GM18502 (cell line): ENCODE data around the gene LRP2.
A peak's percentile ranks its signal among the peaks of the same experiment; 100 is the strongest.
"Not testable (repeated sequence)": the region's sequence is repeated elsewhere in the genome, so short reads cannot be mapped to it uniquely, and the experiment has no call there.

Experiments used
- ATAC-seq: cut with Tn5 transposase; IDR thresholded peaks from one replicate; pipeline ENCODE4 v1.9.1; 2021; ENCODE audit warnings: mild to moderate bottlenecking; ENCODE audit not compliant: unreplicated experiment, poor library complexity

LRP2 gene

DNA sequence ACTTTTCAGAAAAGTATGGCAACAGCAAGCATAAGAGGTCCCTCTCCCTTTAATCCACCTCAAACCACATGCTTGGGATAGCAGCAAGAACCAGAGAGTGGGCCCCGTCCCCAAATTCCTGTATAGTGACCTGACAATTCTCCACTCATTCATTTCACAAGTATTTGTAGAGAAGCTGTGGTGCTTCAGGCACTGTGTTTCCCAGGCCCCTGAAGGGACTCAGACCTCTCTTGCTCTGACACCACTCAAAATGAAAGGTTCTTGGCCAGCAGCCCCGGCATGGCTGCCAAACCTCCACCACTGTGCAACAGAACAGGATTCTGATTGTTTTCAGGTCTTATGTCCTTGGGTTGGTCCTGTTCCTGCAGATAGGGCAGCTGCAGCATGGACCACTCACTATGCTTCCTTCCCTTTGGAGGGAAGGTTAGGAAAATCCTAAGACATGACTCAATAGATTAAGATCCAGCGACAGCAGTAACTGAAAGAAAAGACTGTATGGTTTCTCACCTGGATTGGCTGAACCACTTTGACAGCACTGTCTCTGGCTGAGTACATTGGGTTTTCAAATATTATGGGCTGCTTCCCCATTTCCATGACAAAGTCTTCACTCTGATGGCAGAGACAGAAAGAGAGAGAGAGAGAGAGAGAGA is 225.3 kb downstream of the LRP2 start:
- ATAC-seq = no peak

DNA sequence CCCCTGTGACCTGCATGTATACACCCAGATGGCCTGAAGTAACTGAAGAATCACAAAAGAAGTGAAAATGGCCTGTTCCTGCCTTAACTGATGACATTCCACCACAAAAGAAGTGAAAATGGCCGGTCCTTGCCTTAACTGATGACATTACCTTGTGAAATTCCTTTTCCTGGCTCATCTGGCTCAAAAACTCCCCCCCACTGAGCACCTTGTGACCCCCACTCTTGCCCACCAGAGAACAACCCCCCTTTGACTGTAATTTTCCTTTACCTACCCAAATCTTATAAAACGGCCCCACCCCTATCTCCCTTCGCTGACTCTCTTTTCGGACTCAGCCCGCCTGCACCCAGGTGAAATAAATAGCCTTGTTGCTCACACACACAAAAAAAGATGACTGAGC is 225.9 kb downstream of the LRP2 start:
- not testable (repeated sequence) for ATAC-seq

DNA sequence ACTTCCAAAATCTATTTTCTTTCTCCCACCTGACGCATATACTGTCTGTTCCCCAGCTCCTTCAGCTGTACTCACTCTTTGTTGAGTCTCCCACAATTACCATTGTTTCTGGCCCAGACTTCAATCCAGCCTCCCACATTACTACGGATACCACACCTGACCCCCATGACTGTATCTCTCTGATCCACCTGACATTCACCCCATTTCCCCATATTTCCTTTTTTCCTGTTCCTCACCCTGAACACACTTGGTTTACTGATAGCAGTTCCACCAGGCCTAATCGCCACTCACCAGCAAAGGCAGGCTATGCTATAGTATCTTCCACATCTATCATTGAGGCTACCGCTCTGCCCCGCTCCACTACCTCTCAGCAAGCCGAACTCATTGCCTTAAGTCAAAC is 228.1 kb downstream of the LRP2 start:
- not testable (repeated sequence) for ATAC-seq

- ATAC-seq = peak; percentile 79
These were observed 230.5 kb downstream of the LRP2 start for GRCh38 chr2:169131587-169132512.

- no peak for ATAC-seq
These were observed 232.6 kb downstream of the LRP2 start for GRCh38 chr2:169129703-169130243.

DNA sequence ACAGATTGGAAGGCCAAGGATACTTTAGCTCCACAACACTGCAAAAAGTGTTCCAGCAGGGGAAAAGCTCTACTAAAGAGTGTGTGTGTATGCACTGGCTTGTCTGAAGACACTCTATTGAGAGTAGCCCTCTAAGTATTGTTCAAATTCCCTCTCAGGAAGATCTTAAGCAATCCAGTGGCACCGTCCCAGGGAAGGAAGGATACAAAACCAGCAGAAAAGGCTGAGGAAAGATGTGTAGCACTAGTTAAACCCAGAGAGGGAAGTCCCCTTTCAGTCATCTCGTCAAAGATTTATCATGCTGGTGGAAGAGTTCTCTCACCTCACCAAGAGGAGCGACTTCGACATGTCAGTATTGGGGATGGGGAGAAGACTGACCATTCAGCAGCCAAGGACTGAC is 242.5 kb downstream of the LRP2 start:
- no peak for ATAC-seq

GRCh38 chr2:169119123-169119760 is 243.1 kb downstream of the LRP2 start:
- no peak for ATAC-seq

DNA sequence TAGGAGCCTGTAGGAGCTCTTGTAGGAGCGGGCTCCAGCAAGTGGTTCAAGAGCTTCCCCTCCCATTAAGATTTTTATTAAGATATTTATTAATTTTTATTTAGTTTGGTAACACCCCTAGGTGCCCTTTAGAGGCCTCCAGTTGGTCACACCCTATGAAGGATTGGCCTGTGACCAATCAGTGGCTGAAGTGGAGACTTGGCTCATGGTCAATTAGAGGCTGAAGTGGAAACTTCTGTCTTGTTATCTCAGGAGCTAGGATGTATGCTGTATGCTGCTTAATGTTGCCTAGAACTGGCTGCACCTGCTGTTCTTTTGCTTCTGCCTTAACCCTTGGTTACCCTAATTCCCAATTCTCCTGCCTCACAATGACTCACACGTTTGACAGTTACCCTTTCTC is 244.3 kb downstream of the LRP2 start:
- no peak for ATAC-seq

DNA sequence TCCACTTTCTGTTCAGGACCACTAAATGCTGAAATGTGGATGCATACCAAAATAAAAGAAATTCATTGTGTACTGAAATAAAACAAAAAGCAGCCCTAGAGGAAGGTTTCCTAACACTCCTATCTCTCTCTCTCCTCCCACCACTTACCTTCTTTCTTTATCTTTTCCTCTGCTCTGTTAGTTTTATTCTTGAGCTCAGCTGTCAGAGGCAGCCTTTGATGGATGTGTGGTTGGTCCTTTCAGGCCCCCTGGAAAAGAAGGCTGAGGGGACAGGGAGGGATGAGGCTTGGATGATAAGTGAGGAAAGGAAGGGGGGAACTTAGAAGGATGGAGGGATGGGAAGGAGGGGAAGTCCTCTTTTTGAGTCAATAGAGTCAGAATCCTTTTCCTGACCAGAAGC is 245.3 kb downstream of the LRP2 start:
- no peak for ATAC-seq

- ATAC-seq = no peak
These were observed 246.0 kb downstream of the LRP2 start for GRCh38 chr2:169116327-169116726.

DNA sequence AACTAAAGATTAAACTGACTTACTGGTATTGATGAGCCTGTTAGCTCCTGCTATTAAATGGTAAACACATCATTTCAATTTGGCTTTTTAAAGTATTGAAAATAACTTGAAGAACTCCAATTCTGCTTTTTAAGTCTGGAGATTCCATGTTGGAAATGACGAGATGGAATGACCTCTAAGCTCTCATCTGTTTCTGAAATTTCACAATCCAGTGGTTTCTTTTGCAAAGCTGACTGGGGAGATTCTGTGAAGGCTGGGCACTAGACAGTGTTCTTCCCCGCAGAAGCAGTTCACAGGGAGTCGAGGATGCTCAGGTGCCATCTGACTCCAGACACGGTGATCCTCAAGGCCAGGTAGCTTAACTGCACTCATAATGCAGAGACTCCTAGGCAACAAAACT is 248.3 kb downstream of the LRP2 start:
- no peak for ATAC-seq

DNA sequence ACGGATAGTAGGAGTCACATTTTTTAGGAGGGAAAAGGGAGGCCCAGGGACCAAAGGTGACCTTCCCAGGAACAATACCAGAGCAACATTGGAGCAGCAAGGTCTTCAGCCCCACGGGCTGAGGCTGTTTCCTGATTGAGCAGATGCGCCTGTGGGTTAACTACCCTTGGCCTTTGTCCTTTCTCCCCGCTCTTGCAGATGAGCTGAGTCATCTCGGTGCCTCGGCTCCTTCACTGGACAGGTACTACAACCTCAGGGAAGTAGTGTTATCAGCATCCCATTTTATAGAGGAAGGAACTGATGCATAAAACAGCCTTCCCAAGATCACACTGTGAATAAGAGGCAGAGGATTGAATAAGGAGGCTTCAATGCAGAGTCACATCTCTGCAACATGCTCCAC is 249.5 kb downstream of the LRP2 start:
- no peak for ATAC-seq

DNA sequence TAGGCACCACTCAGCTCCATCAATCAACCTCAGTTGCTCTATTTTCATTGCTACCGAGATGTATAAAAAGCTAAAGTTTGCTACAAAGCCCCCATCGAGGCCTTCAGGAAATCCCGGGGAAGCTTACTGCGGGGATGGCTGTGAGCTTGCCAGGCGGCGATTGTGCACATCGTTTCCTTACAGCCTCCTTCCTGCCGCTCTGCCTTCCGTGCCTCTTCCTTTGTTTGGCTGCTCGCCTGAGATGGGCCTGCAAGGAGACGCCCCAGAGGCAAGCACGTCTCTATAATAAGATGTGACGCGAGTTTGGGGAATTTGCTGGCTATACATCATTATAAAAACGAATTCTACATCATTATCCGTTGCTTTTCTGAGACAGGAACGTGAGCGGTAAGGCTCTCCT is 251.4 kb downstream of the LRP2 start:
- ATAC-seq = no peak

DNA sequence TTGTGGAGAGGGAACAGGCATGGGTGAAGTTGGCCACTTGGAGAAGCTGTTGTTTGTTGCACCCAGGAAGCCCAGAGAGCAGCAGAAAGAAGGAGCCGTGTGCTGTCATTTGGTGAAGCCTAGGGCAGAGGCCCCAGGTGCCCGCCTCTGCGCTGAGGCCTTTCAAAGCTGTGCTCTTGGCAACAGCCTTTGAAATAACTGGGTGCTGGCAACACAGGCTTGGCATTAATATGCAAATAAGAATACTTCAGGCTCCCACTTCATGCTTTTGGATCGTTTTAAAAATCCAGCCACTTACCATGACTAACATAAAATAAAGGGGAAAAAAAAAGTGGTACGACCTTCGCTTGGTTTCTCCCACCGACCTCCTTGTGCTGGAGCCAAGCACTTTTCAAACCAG is 251.9 kb downstream of the LRP2 start:
- no peak for ATAC-seq

DNA sequence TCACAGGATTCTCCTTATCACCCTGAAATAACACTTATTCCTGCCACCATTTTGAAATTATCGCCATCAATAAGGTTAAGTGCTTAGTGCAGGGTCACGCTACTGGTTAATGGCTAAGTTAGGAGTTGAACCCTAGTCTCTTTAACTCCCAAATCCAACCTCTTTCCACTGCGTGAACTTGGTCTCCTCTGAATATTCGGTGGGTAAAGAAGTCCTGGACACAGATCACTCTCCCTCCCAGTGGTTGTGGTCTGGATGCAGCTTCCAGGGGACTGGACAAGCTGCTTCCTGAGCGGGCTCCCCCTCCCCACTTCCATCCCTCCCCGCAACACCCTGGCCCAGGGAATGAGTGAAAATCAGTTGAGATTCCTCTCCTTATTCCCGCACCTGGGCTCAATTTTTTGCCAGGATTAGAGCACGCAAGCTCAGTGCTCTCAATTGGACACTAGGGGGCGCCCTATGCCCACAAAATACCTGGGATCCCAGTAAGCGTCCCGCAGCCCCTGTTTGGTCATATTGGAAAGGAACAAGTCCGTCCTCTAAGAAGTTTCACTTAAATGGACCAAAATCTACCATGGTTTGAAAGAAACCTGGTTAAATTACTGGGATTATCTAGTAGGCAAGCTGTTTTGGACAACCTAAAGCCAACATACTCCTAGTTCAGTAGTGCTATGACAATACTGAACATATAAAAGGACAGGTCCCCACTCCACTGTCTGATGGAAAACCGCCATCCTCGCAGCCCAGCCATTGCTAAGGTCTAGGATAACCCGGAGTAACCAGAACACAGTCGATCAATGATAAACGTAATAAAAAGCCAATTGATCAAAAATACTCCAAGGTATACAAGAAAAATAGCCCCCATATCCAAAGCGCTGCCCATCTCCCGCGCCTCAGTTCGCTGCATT is 252.6 kb downstream of the LRP2 start:
- peak; percentile 62 for ATAC-seq

- no peak for ATAC-seq
These were observed 254.0 kb downstream of the LRP2 start for GRCh38 chr2:169108099-169108884.

GRCh38 chr2:169107645-169108044 is 254.7 kb downstream of the LRP2 start:
- ATAC-seq = peak; percentile 88

DNA sequence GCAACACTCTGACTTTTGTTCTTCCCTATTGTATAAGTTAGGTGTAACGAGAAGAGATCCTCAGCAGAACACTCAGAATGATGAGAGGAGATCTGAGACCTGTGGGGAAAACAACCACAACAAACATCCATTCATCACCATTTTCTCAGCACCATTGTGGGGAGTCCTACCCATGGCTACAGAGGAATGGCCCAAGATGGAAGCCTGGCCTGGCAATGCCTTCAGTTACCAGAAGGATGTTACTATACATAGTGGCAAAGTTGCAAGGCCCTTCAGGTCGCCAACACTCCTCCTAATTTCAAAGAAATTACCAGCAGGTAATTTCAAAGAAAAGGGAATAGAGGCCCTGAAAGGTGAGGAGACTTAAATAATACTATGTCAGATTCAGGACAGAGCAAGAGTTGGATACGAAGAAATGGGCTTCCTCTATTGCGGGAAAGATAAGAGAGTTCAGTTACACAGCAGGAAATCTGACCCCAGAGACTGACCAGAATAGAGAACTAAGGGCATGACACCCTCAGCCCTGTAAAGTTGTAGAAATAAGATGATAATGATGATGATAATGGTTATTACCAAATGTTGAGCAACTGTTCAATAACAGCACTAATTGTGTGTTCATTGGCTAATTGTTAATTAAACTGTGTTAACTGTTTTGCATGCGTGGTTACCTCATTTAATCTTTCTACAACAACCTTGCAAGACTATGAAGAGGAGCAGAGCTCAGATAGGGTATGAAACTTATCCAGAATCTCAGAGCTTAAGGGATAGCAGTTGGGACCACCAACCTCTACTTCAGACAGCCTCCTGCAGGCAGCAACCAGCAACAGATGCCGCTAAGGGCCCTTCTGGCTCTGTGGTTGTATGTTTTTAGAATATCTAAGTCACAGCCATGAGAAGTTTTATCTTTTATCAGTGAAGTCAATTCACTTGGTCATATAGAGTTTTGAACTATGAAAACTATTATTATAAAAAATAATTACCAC is 255.5 kb downstream of the LRP2 start:
- no peak for ATAC-seq
